Measurements from ENCODE around the gene FLNC.

Gene FLNC

DNA sequence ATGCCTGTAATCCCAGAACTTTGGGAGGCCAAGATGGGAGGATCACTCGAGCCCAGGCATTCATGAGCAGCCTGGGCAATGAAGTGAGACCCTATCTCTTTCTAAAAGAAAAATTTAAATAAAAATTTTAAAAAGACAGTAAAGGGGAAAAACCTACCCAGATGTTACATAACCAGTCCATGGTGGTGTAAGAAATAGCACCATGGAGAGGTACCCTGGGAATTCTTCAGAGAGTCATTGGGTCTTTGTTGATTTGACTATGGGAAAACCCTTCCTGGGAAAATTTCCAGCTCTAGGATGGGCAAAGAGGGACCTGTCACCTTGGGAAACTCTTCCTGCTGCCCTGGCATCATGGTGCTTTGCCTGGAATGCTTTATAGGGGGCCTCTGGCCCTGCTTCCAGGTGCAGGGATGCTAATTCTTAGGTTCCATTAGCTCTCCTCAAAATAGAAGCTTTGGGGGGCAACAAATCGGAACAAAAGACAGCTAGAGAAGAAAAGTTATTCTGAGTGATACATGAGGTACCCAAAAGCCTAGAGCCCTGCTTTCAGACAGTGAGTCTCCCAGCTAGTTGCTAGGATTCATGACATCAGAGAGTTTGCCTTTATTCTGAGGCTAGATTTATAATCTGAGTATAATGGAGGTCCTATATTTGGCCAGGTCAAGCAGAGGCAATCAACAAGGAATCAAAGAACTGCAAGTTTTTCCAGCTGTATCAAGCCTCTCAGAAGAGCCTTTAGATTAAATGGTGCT, 28.4 kb upstream of the FLNC start:
- DNase-seq, result no peak

DNA sequence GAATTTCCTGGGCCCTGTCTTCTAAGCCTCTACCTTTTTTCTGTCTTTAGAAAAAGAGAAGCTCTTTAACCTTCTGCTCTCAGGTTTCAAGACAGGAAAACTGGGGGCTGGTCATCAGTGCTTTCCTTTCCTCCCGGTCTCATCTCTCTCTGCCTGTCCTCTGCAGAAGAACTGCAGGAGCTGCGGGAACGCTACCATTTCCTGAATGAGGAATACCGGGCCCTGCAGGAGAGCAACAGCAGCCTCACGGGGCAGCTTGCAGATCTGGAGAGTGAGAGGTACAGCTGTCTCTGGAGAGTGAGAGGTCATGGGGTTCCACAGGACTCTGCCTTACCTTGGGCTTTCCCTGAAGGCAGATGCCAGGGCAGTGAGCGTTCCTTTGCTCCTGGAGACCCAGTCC, 25.7 kb upstream of the FLNC start:
- DNase-seq, result no peak

GRCh38 chr7:128805225-128805624, 25.0 kb upstream of the FLNC start:
- no peak for DNase-seq

DNA sequence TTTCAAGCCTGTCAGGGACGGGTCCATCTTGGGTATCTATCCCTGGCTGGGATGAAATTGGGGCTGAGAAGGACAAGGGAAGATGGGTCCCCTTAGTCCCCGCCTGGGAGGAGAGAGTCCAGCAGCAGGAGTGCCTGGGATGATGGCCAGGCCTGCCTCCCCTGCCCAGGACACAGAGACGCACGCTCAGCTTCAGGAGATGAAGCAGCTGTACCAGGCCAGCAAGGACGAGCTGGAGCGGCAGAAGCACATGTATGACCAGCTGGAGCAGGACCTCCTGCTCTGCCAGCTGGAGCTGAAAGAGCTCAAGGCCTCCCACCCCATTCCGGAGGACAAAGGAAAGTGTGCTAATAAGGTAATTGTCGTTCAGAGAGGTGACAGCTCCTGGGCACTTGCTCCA, 23.0 kb upstream of the FLNC start:
- DNase-seq, result no peak

- no peak for DNase-seq
Observed at GRCh38 chr7:128809363-128809762, 20.8 kb upstream of the FLNC start.

- no peak for DNase-seq
Observed at GRCh38 chr7:128810473-128810872, 19.7 kb upstream of the FLNC start.

- DNase-seq, result no peak
Observed at GRCh38 chr7:128810997-128811396, 19.2 kb upstream of the FLNC start.

GRCh38 chr7:128811631-128812430, 18.4 kb upstream of the FLNC start:
- no peak for DNase-seq

- no peak for DNase-seq
Observed at GRCh38 chr7:128812514-128813168, 17.6 kb upstream of the FLNC start.

DNA sequence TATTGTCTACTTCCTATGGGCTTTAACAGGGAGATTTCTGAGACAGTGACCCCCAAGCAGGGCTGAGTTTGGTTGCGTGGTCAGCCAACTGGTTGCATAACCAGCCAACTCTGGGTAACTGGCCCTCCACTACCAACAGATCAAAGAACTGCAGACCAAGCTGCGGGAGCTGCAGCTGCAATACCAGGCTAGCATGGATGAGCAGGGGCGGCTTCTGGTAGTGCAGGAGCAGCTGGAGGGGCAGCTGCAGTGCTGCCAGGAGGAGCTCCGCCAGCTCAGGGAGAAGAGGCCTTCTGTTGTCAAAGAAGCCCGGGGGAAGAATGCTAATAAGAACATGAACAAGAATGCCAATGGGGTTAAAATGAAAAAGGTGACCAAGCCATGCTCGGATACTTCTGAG, 15.7 kb upstream of the FLNC start:
- no peak for DNase-seq

GRCh38 chr7:128815289-128815942, 14.8 kb upstream of the FLNC start:
- no peak for DNase-seq

- DNase-seq, result no peak
Observed at GRCh38 chr7:128818694-128819093, 11.5 kb upstream of the FLNC start.

- no peak for DNase-seq
Observed at GRCh38 chr7:128821724-128822123, 8.5 kb upstream of the FLNC start.

DNA sequence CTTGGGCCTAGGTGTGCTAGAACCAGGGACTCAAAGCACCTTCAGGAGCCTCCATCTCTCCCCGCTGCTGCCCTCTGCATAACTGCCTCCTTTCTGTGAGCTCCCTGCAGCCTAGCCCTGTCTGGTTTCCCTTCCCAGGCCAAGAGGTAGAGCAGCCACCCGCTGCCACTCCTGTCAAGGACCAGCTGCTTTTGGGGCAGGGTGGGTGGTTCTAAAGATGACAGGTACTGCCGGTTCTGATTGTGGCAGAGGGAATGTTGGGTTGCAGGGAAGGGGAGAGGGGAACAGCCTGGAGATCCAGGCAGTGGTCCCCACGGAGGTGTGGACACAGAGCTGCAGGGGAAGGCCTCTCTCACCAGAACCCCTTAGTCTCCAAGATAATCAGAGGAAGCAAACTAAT, 3.7 kb upstream of the FLNC start:
- DNase-seq, result no peak

GRCh38 chr7:128826916-128827247, 3.3 kb upstream of the FLNC start:
- no peak for DNase-seq

- DNase-seq, result no peak
Observed at GRCh38 chr7:128827248-128827958, 2.8 kb upstream of the FLNC start.

- no peak for DNase-seq
Observed at GRCh38 chr7:128827971-128828711, 2.1 kb upstream of the FLNC start.

GRCh38 chr7:128829391-128830166, 627 bp upstream of the FLNC start:
- no peak for DNase-seq

GRCh38 chr7:128831178-128831993, 1.2 kb downstream of the FLNC start:
- no peak for DNase-seq

All from activated gamma-delta T cell (primary cell).